ENCODE data around the gene SMTN. TPM values are rescaled to one million over a fixed set of nuclear protein-coding genes. Genes with fewer than 3 reads are reported as not detected.
"Not testable (repeated sequence)": the region's sequence is repeated elsewhere in the genome, so short reads cannot be mapped to it uniquely, and the experiment has no call there.

SMTN gene
- total RNA-seq, 1 donor from 2014 or later = 47.2 TPM

DNA sequence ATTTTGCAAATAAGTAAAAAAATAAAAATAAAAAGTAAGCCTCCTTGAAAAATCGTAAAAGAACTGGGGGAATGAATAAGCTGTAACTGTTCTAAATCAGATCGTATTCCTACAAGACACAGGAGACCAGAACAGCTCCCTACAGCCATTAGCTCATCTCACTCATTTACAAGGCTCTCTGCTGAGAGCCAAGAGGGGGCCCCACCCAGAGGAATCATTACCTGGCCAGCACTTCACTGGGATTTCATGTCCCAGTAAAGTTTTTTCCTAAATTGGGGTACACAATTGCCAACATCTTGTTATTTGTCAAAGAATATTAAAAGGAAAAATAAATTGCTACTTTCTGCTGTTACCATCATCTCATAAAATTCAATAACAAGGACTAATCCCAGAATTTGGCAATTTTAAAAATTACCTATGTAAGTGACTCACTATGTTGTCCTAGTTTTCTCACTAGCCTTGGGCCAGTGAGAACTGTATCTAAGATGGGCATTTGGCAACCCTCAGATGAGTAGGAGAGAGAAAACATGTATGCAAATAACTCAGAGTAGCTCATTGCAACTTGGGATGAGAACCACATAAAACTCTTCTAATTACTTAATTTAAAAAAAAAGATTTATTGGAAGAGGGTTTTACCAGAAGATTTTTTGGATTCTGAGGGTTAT is 18.4 kb upstream of the SMTN start:
- H3K36me3 Mint-ChIP-seq (ENCODE audit: low read depth) = no peaks in the 10 kb centered on the region
- H3K4me3 Mint-ChIP-seq (ENCODE audit: unreplicated experiment) = no peak overlapping the region
- TF ChIP-seq, protein P1, sequence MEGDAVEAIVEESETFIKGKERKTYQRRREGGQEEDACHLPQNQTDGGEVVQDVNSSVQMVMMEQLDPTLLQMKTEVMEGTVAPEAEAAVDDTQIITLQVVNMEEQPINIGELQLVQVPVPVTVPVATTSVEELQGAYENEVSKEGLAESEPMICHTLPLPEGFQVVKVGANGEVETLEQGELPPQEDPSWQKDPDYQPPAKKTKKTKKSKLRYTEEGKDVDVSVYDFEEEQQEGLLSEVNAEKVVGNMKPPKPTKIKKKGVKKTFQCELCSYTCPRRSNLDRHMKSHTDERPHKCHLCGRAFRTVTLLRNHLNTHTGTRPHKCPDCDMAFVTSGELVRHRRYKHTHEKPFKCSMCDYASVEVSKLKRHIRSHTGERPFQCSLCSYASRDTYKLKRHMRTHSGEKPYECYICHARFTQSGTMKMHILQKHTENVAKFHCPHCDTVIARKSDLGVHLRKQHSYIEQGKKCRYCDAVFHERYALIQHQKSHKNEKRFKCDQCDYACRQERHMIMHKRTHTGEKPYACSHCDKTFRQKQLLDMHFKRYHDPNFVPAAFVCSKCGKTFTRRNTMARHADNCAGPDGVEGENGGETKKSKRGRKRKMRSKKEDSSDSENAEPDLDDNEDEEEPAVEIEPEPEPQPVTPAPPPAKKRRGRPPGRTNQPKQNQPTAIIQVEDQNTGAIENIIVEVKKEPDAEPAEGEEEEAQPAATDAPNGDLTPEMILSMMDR (IDR thresholded peaks at IDR 0.05) = no peak
- no peak for DNase-seq (ENCODE audit: low spot score)
- H3K27ac Mint-ChIP-seq (ENCODE audit: unreplicated experiment) = no peak overlapping the region
- no peaks in the 10 kb centered on the region for H3K27me3 Mint-ChIP-seq (ENCODE audit: low read depth)
- no peaks in the 10 kb centered on the region for H3K9me3 Mint-ChIP-seq (ENCODE audit: low read depth)
- H3K4me1 Mint-ChIP-seq (ENCODE audit: low read depth) = peaks cover 6% of the 10 kb centered on the region

DNA sequence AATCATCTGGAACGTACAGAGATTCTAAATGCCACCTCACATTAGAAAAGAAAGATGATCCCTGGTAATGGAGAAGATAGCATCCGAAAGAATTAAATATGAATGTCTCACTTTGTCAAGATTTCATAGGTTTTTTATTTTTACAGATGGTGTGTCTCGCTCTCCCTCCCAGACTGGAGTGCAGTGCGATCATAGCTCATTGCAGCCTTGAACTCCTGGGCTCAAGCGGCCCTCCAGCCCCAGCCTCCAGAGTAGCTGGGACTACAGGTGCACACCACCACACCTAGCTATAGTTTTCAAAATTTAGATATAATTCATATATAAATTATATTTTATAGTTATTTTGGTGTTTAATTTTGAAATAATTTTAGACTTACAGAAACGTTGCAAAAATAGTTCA is 16.7 kb upstream of the SMTN start:
- no peak for DNase-seq (ENCODE audit: low spot score)
- peaks cover 2% of the 10 kb centered on the region for H3K27me3 Mint-ChIP-seq (ENCODE audit: low read depth)
- H3K4me3 Mint-ChIP-seq (ENCODE audit: unreplicated experiment) = no peak overlapping the region
- H3K9me3 Mint-ChIP-seq (ENCODE audit: low read depth) = no peaks in the 10 kb centered on the region
- TF ChIP-seq, protein P1 (IDR thresholded peaks at IDR 0.05) = no peak
- H3K27ac Mint-ChIP-seq (ENCODE audit: unreplicated experiment) = no peak overlapping the region
- H3K4me1 Mint-ChIP-seq (ENCODE audit: low read depth) = peaks cover 5% of the 10 kb centered on the region
- H3K36me3 Mint-ChIP-seq (ENCODE audit: low read depth) = no peaks in the 10 kb centered on the region

DNA sequence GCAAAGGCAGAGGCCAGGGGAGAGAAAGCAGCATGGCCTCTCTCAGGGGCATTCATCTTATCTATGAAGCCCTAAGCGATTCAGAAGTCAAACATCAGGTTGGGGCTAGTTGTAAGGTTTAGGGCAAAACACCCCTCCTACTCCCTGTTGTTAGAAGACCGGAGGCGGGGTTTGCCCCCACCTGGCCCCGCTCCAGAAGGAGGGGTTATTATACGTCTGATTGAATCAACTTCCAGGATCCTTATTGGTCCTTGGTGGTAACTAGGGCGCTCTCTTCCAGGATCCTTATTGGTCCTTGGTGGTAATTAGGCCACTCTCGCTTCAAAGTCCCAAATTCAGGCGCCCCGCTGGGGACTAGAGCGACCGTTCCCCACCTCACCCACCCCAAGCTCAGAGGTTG is 12.1 kb upstream of the SMTN start:
- H3K4me3 Mint-ChIP-seq (ENCODE audit: unreplicated experiment) = no peak overlapping the region
- no peaks in the 10 kb centered on the region for H3K36me3 Mint-ChIP-seq (ENCODE audit: low read depth)
- TF ChIP-seq, protein P1 (IDR thresholded peaks at IDR 0.05) = no peak
- no peak overlapping the region for H3K27ac Mint-ChIP-seq (ENCODE audit: unreplicated experiment)
- no peak for DNase-seq (ENCODE audit: low spot score)
- no peaks in the 10 kb centered on the region for H3K9me3 Mint-ChIP-seq (ENCODE audit: low read depth)
- H3K4me1 Mint-ChIP-seq (ENCODE audit: low read depth) = no peaks in the 10 kb centered on the region
- H3K27me3 Mint-ChIP-seq (ENCODE audit: low read depth) = peaks cover 2% of the 10 kb centered on the region

DNA sequence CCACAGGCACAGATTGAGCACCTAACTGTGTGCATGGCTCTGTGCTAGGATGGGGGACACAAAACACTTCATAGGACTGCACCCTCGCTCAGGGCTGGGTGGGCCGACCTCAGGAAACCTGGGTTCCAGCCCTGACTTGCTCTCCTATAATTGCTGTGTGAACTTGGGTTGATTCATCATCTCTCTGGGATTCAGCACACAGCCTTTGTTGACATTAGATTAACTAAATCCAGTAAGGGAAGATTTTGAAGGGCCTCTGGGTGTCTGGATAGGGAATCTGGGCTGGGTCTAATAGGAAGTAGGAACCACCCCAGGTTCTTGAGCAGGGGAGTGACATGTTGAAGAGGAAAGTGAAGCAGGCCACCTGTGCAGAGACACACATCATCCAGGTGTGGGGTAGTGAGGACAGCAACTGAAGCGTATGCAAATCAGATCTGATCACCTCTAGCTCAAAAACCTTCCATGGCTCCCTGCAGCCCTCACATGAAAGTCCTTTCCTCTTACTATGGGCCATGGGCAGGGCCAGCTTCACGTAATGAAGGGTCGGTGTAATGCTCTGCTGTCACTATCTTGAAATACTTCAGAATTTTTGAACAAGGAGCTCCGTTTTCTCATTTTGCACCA is 11.3 kb upstream of the SMTN start:
- H3K4me1 Mint-ChIP-seq (ENCODE audit: low read depth); H3K36me3 Mint-ChIP-seq (ENCODE audit: low read depth); H3K9me3 Mint-ChIP-seq (ENCODE audit: low read depth); DNase-seq (ENCODE audit: low spot score); H3K4me3 Mint-ChIP-seq (ENCODE audit: unreplicated experiment); H3K27ac Mint-ChIP-seq (ENCODE audit: unreplicated experiment); H3K27me3 Mint-ChIP-seq (ENCODE audit: low read depth): not testable (repeated sequence)

DNA sequence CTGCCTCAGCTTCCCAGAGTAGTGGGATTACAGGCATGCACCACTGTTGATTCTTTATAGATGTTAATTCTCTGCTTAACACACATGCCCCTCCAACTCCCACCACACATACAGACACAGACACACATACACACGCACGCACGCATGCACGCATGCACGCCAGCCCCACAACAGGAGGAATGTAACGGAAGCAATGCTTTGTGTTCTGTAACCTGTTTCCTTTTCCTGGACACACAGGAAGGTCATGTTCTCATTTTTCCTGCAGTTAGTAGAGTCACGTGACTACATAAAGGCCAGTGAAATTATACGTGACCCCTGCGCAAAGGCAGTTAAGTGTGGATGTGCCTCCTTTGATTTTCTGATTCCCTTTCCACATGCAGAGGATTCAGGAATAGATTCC is 8.0 kb upstream of the SMTN start:
- not testable (repeated sequence) for H3K9me3 Mint-ChIP-seq (ENCODE audit: low read depth); H3K4me3 Mint-ChIP-seq (ENCODE audit: unreplicated experiment); DNase-seq (ENCODE audit: low spot score); H3K27ac Mint-ChIP-seq (ENCODE audit: unreplicated experiment); H3K4me1 Mint-ChIP-seq (ENCODE audit: low read depth); H3K27me3 Mint-ChIP-seq (ENCODE audit: low read depth); H3K36me3 Mint-ChIP-seq (ENCODE audit: low read depth)

DNA sequence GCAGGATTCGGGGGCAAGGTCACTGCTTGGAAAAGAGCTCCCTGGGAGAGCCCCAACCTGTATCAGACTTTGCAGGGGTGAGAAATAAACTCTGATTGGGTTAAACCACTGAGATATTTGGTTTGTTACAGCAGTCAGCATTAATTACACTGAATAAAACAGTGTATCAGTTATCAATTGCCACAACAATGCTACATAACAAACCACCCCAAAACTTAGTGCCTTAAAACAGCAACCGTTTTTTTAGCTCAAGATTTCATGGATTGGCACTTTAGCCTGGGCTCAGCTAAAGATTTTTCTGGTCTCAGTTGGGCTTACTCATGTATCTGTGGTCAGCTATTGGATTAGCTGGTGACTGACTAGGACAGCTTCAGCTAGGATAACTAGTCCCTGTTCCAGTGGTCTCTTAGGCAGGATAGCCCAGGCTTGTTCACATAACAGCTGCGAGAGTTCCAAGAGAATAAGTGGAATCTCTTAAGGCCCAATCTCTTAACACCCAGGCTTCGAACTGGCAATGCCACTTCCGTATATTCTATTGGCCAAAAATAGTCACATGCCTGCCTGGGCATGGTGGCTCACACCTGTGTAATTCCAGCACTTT is 7.5 kb upstream of the SMTN start:
- not testable (repeated sequence) for H3K27me3 Mint-ChIP-seq (ENCODE audit: low read depth); H3K27ac Mint-ChIP-seq (ENCODE audit: unreplicated experiment); H3K36me3 Mint-ChIP-seq (ENCODE audit: low read depth); H3K4me3 Mint-ChIP-seq (ENCODE audit: unreplicated experiment); H3K4me1 Mint-ChIP-seq (ENCODE audit: low read depth); H3K9me3 Mint-ChIP-seq (ENCODE audit: low read depth); DNase-seq (ENCODE audit: low spot score)
